ENCODE measurements around the gene PRKCE.

PRKCE gene

GRCh38 chr2:46230677-46231425 lies 579.4 kb downstream of the PRKCE start:
- no peaks in the 10 kb centered on the region for H3K36me3 ChIP-seq (ENCODE audit: insufficient read depth, low read length)
- H3K9ac ChIP-seq (ENCODE audit: low read depth, low read length), result no peak overlapping the region
- H3K9me3 ChIP-seq (ENCODE audit: control insufficient read depth, insufficient read depth, low read length), result no peaks in the 10 kb centered on the region
- H3K4me1 ChIP-seq (ENCODE audit: insufficient read depth, low read length), result peaks cover 22% of the 10 kb centered on the region

DNA sequence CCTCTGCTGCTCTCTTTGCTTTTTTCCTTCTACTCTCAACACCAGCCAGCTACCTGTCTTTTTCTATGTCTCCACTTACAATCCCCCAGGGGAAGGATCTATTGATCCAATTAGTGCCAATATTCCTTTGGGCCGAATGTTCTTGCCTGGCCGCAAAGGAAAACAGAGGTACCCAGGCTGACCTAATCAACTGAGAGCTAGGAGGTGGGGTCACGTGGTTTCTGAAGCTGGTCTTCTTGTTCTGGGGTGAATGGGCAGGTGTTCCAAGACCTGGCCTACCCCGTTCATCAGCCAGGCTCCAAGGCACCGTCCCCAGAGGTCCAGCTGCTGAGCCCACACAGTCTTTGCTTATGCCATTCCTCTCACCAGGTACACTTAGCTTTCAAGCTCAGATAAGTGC lies 580.2 kb downstream of the PRKCE start:
- no peaks in the 10 kb centered on the region for H3K9me3 ChIP-seq (ENCODE audit: control insufficient read depth, insufficient read depth, low read length)
- H3K36me3 ChIP-seq (ENCODE audit: insufficient read depth, low read length), result no peaks in the 10 kb centered on the region
- no peak overlapping the region for H3K9ac ChIP-seq (ENCODE audit: low read depth, low read length)
- peaks cover 22% of the 10 kb centered on the region for H3K4me1 ChIP-seq (ENCODE audit: insufficient read depth, low read length)

GRCh38 chr2:46232860-46233259 lies 581.4 kb downstream of the PRKCE start:
- no peak overlapping the region for H3K9ac ChIP-seq (ENCODE audit: low read depth, low read length)
- peaks cover 22% of the 10 kb centered on the region for H3K4me1 ChIP-seq (ENCODE audit: insufficient read depth, low read length)
- no peaks in the 10 kb centered on the region for H3K36me3 ChIP-seq (ENCODE audit: insufficient read depth, low read length)
- no peaks in the 10 kb centered on the region for H3K9me3 ChIP-seq (ENCODE audit: control insufficient read depth, insufficient read depth, low read length)

DNA sequence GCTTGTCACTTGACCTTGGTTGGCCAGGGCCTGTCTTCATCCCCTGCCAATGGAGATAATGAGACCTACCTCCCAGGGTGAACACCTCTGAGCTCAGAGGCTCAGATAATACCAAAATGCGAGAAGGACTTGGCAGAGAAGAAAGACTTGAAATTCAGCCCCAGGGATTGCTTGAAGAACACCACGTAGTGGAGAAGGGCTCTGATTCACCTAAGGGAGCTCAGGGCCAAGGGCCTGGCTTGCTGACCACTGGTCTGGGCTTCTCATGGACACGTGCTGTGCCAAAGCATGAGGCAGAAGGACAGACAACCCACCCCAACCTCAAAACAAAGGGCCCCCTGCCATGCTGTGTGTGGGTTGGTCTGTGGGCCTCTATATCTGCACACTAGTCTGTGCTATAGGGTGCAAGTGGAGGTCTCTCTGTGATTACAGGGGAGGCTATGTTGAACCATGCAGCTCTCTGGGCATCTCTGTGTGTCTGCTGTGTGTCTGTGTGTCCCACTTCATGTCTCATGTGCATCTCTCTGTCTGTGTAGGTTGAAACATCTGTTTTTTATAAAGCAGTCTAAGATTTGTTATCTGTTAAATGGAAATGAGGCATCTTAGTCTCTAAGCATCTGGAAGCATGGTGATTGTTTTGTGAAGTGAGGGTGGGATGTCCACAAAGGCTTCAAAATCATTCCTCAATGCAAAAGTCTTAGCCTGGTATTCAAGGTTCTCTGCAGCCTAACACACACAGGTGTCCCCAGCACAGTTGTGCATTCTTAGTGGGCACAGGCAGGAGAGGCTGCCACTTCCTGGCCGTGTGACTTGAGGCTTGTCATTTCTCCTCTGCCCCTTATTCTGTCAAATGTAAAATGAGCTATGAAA lies 584.8 kb downstream of the PRKCE start:
- H3K36me3 ChIP-seq (ENCODE audit: insufficient read depth, low read length), result no peaks in the 10 kb centered on the region

GRCh38 chr2:46236876-46237859 lies 585.7 kb downstream of the PRKCE start:
- Histone ChIP-seq H3K9ac (ENCODE audit: low read depth, low read length) (no peak overlapping the region), H3K36me3 (ENCODE audit: insufficient read depth, low read length) (no peaks in the 10 kb centered on the region), H3K9me3 (ENCODE audit: control insufficient read depth, insufficient read depth, low read length) (no peaks in the 10 kb centered on the region), H3K4me1 (ENCODE audit: insufficient read depth, low read length) (no peaks in the 10 kb centered on the region)

More for the DNA sequence above, 584.8 kb downstream of the PRKCE start:
- Histone ChIP-seq H3K9ac (ENCODE audit: low read depth, low read length) (no peak overlapping the region), H3K4me1 (ENCODE audit: insufficient read depth, low read length) (no peaks in the 10 kb centered on the region), H3K9me3 (ENCODE audit: control insufficient read depth, insufficient read depth, low read length) (no peaks in the 10 kb centered on the region)

All from ES-I3 (cell line).